Mesendoderm (in vitro differentiated cells): ENCODE data around the gene KRT222.

Experiments used
- DNase-seq: peaks from one replicate; pipeline ENCODE4 v3.0.0; 2013
- H2AK5ac ChIP-seq: 2 replicates; pipeline ENCODE4 v1.6.1; 2013; ENCODE audit warnings: low read length, inconsistent platforms
- H2BK120ac ChIP-seq: 2 replicates; pipeline ENCODE4 v1.6.1; 2013; ENCODE audit warnings: low read depth, mild to moderate bottlenecking, low read length, moderate library complexity, mixed read lengths
- H2BK15ac ChIP-seq: replicated peaks from 2 replicates; pipeline ENCODE4 v1.6.1; 2013; ENCODE audit warnings: low read depth, mild to moderate bottlenecking, moderate library complexity
- H2BK5ac ChIP-seq: 2 replicates; pipeline ENCODE4 v1.6.1; 2013; ENCODE audit warnings: low read length, inconsistent platforms
- H3K18ac ChIP-seq: 2 replicates; pipeline ENCODE4 v1.6.1; 2013; ENCODE audit warnings: mild to moderate bottlenecking, low read length, mixed read lengths
- H3K23ac ChIP-seq: one replicate; pipeline ENCODE4 v1.6.1; 2013; ENCODE audit warnings: low read length
- H3K27ac ChIP-seq: 2 replicates; pipeline ENCODE4 v1.5.1; 2013; ENCODE audit warnings: low read depth, mild to moderate bottlenecking, inconsistent platforms, low read length, moderate library complexity
- H3K27me3 ChIP-seq: 2 replicates; pipeline ENCODE4 v1.6.1; 2013; ENCODE audit warnings: low read length, control low read depth, mild to moderate bottlenecking, inconsistent platforms; ENCODE audit not compliant: insufficient read depth, poor library complexity
- H3K36me3 ChIP-seq: 2 replicates; pipeline ENCODE4 v1.6.1; 2013; ENCODE audit warnings: low read length, inconsistent platforms; ENCODE audit not compliant: control insufficient read depth, insufficient read depth
- H3K4ac ChIP-seq: one replicate; pipeline ENCODE4 v1.6.1; 2013; ENCODE audit warnings: low read depth, mild to moderate bottlenecking, low read length, moderate library complexity
- H3K4me1 ChIP-seq: 2 replicates; pipeline ENCODE4 v1.6.1; 2013; ENCODE audit warnings: low read depth, low read length, inconsistent platforms; ENCODE audit not compliant: control insufficient read depth
- H3K4me2 ChIP-seq: 2 replicates; pipeline ENCODE4 v1.6.1; 2013; ENCODE audit warnings: low read length
- H3K4me3 ChIP-seq: 2 replicates; pipeline ENCODE4 v1.5.1; 2013; ENCODE audit warnings: mild to moderate bottlenecking, low read length
- H3K56ac ChIP-seq: one replicate; pipeline ENCODE4 v1.6.1; 2013; ENCODE audit warnings: low read length
- H3K79me1 ChIP-seq: 2 replicates; pipeline ENCODE4 v1.6.1; 2013; ENCODE audit warnings: low read length, inconsistent platforms
- H3K79me2 ChIP-seq: 2 replicates; pipeline ENCODE4 v1.6.1; 2013; ENCODE audit warnings: mild to moderate bottlenecking, low read length; ENCODE audit not compliant: control insufficient read depth, insufficient read depth
- H3K9ac ChIP-seq: 2 replicates; pipeline ENCODE4 v1.6.1; 2013; ENCODE audit warnings: low read length, inconsistent platforms
- H4K5ac ChIP-seq: one replicate; pipeline ENCODE4 v1.6.1; 2013; ENCODE audit warnings: low read length
- H4K8ac ChIP-seq: one replicate; pipeline ENCODE4 v1.6.1; 2013; ENCODE audit warnings: low read depth, mild to moderate bottlenecking, control low read depth, low read length, moderate library complexity
- WGBS: extraction: QIAGEN DNeasy Blood & Tissue Kit; methylation state at CpG from one replicate; pipeline ENCODE4 v1.1.7; 2013; ENCODE audit warnings: low lambda C conversion rate, missing lambda C conversion rate; ENCODE audit not compliant: insufficient coverage; ENCODE audit errors: extremely low coverage; 5-methylcytosine and 5-hydroxymethylcytosine counted together

The KRT222 gene

GRCh38 chr17:40702271-40702670 is 37.3 kb upstream of the KRT222 start:
- H2BK5ac ChIP-seq = no peak overlapping the region
- H3K4me3 ChIP-seq = no peak overlapping the region
- no peak overlapping the region for H2BK15ac ChIP-seq
- H3K4me1 ChIP-seq = no peaks in the 10 kb centered on the region
- H3K4me2 ChIP-seq = no peak overlapping the region
- no CpG with 5 or more reads among the region's 3 CpGs for WGBS
- no peak overlapping the region for H3K27ac ChIP-seq
- no peak for DNase-seq
- no peak overlapping the region for H3K23ac ChIP-seq
- no peak overlapping the region for H4K8ac ChIP-seq
- no peaks in the 10 kb centered on the region for H3K36me3 ChIP-seq
- no peaks in the 10 kb centered on the region for H3K27me3 ChIP-seq
- no peak overlapping the region for H2AK5ac ChIP-seq
- no peaks in the 10 kb centered on the region for H3K79me2 ChIP-seq
- H2BK120ac ChIP-seq = no peak overlapping the region
- no peaks in the 10 kb centered on the region for H3K79me1 ChIP-seq
- no peak overlapping the region for H3K18ac ChIP-seq
- H4K5ac ChIP-seq = no peak overlapping the region
- H3K9ac ChIP-seq = no peak overlapping the region
- H3K4ac ChIP-seq = no peak overlapping the region
- no peak overlapping the region for H3K56ac ChIP-seq

GRCh38 chr17:40699853-40700252 is 34.9 kb upstream of the KRT222 start:
- no peaks in the 10 kb centered on the region for H3K79me2 ChIP-seq
- no peak overlapping the region for H3K27ac ChIP-seq
- H3K56ac ChIP-seq = no peak overlapping the region
- no peak overlapping the region for H2BK15ac ChIP-seq
- H2AK5ac ChIP-seq = no peak overlapping the region
- no peak overlapping the region for H2BK5ac ChIP-seq
- no peaks in the 10 kb centered on the region for H3K36me3 ChIP-seq
- H3K4ac ChIP-seq = no peak overlapping the region
- no peak for DNase-seq
- H3K27me3 ChIP-seq = no peaks in the 10 kb centered on the region
- no peak overlapping the region for H4K5ac ChIP-seq
- no CpG with 5 or more reads among the region's 5 CpGs for WGBS
- H3K4me1 ChIP-seq = no peaks in the 10 kb centered on the region
- no peak overlapping the region for H3K4me3 ChIP-seq
- no peak overlapping the region for H3K4me2 ChIP-seq
- no peak overlapping the region for H3K23ac ChIP-seq
- H2BK120ac ChIP-seq = no peak overlapping the region
- H3K18ac ChIP-seq = no peak overlapping the region
- H4K8ac ChIP-seq = no peak overlapping the region
- H3K9ac ChIP-seq = no peak overlapping the region
- no peaks in the 10 kb centered on the region for H3K79me1 ChIP-seq

GRCh38 chr17:40699371-40699770 is 34.4 kb upstream of the KRT222 start:
- no peaks in the 10 kb centered on the region for H3K79me1 ChIP-seq
- no peak overlapping the region for H3K56ac ChIP-seq
- H3K4me3 ChIP-seq = no peak overlapping the region
- no peak overlapping the region for H3K27ac ChIP-seq
- H3K27me3 ChIP-seq = no peaks in the 10 kb centered on the region
- WGBS = no CpG with 5 or more reads among the region's 9 CpGs
- no peak overlapping the region for H3K4ac ChIP-seq
- H3K9ac ChIP-seq = no peak overlapping the region
- no peak overlapping the region for H4K5ac ChIP-seq
- H3K23ac ChIP-seq = no peak overlapping the region
- no peak overlapping the region for H4K8ac ChIP-seq
- no peaks in the 10 kb centered on the region for H3K4me1 ChIP-seq
- no peak overlapping the region for H3K4me2 ChIP-seq
- no peak overlapping the region for H2BK15ac ChIP-seq
- H3K18ac ChIP-seq = no peak overlapping the region
- no peak overlapping the region for H2AK5ac ChIP-seq
- H3K36me3 ChIP-seq = no peaks in the 10 kb centered on the region
- H2BK5ac ChIP-seq = no peak overlapping the region
- no peaks in the 10 kb centered on the region for H3K79me2 ChIP-seq
- no peak overlapping the region for H2BK120ac ChIP-seq
- DNase-seq = no peak

- Histone ChIP-seq H3K4me2 (no peak overlapping the region), H3K4me1 (no peaks in the 10 kb centered on the region), H4K8ac (no peak overlapping the region), H2BK120ac (no peak overlapping the region), H3K4me3 (no peak overlapping the region), H2BK5ac (no peak overlapping the region), H3K36me3 (no peaks in the 10 kb centered on the region), H4K5ac (no peak overlapping the region), H3K27me3 (no peaks in the 10 kb centered on the region), H3K79me1 (no peaks in the 10 kb centered on the region), H2BK15ac (no peak overlapping the region), H3K4ac (no peak overlapping the region), H3K18ac (no peak overlapping the region), H3K56ac (no peak overlapping the region), H3K27ac (no peak overlapping the region), H3K9ac (no peak overlapping the region), H3K23ac (no peak overlapping the region), H2AK5ac (no peak overlapping the region), H3K79me2 (no peaks in the 10 kb centered on the region)
- WGBS = no CpG with 5 or more reads among the region's 7 CpGs
- no peak for DNase-seq
Measured at GRCh38 chr17:40697297-40697696, 32.3 kb upstream of the KRT222 start.

GRCh38 chr17:40696651-40697072 is 31.7 kb upstream of the KRT222 start:
- WGBS = no CpG with 5 or more reads among the region's 3 CpGs
- no peak overlapping the region for H2BK120ac ChIP-seq
- no peaks in the 10 kb centered on the region for H3K4me1 ChIP-seq
- H3K36me3 ChIP-seq = no peaks in the 10 kb centered on the region
- no peak overlapping the region for H3K23ac ChIP-seq
- no peaks in the 10 kb centered on the region for H3K79me2 ChIP-seq
- no peaks in the 10 kb centered on the region for H3K79me1 ChIP-seq
- H2AK5ac ChIP-seq = no peak overlapping the region
- H3K4me2 ChIP-seq = no peak overlapping the region
- no peak overlapping the region for H3K27ac ChIP-seq
- no peak overlapping the region for H3K56ac ChIP-seq
- no peak overlapping the region for H2BK5ac ChIP-seq
- H4K5ac ChIP-seq = no peak overlapping the region
- no peak overlapping the region for H3K4me3 ChIP-seq
- H3K9ac ChIP-seq = no peak overlapping the region
- H3K4ac ChIP-seq = no peak overlapping the region
- no peak overlapping the region for H2BK15ac ChIP-seq
- H3K18ac ChIP-seq = no peak overlapping the region
- no peak for DNase-seq
- no peaks in the 10 kb centered on the region for H3K27me3 ChIP-seq
- no peak overlapping the region for H4K8ac ChIP-seq

GRCh38 chr17:40695874-40696472 is 31.0 kb upstream of the KRT222 start:
- Histone ChIP-seq H2AK5ac (no peak overlapping the region), H3K4ac (no peak overlapping the region), H3K79me2 (no peaks in the 10 kb centered on the region), H3K27ac (no peak overlapping the region), H3K79me1 (no peaks in the 10 kb centered on the region), H3K23ac (no peak overlapping the region), H4K8ac (no peak overlapping the region), H2BK120ac (no peak overlapping the region), H4K5ac (no peak overlapping the region), H3K9ac (no peak overlapping the region), H3K36me3 (no peaks in the 10 kb centered on the region), H3K4me3 (no peak overlapping the region), H3K18ac (no peak overlapping the region), H3K27me3 (no peaks in the 10 kb centered on the region), H3K56ac (no peak overlapping the region), H2BK15ac (no peak overlapping the region), H3K4me2 (no peak overlapping the region), H2BK5ac (no peak overlapping the region), H3K4me1 (no peaks in the 10 kb centered on the region)
- no peak for DNase-seq
- no CpG with 5 or more reads among the region's 6 CpGs for WGBS
